GM08714 (cell line): ENCODE data around the gene RBM22.
"Not testable (repeated sequence)": the region's sequence is repeated elsewhere in the genome, so short reads cannot be mapped to it uniquely, and the experiment has no call there.

Experiments
- H3K4me3 ChIP-seq: fragments of 200-500 bp; sonication (Bioruptor generic); 2 replicates; pipeline ENCODE4 v1.5.1; 2014; ENCODE audit warnings: mild to moderate bottlenecking, low read length, inconsistent platforms
- ZNF274 ChIP-seq: IDR thresholded peaks from 2 replicates; pipeline ENCODE4 v1.6.1; 2012; ENCODE audit warnings: mild to moderate bottlenecking, low read depth, low read length

Gene RBM22

DNA sequence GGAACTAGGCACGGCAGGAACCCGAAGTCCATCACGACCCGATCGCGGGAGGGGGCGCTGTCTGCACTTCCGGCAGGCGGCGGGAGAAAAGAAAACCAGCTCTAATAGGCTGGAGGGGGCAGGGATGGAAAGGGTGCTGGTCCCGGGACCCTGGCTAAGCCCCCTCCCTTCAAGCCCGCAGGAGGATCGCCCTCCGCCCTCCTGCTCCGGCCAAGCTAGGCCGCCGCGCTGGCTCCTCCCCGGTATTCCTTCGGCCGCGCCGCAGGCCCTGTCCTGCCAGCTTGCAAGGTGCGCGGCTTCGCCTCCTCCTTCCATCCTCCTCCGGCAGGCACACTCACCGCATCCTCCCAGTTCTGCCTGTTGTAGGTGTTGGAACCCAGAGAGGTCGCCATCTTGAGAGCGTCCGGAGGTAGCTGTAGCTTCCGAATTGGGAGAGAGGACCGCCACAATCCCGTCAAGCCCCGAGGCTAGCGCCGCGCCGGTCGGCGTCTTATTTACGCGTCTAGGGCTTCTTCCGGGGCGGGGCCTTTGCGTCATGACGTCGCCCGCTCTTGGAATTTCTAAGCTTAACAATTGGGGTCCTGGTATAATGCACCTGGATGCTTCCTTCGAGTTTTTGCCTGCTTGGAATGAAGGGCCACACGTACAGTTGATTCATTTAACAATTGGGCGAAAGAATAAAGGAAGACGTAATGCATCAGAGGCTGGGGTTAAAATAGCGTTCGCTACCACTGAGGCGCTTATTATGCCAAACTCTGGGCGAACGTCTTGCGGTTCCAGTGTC, at the start of gene RBM22:
TSS of gene RBM22 (minus strand) at position 469 of the 784 bp plus-strand sequence. CDS start at position 392, 77 bp downstream.
- peak within 1 kb of the TSS; percentile 84 for H3K4me3 ChIP-seq
- no peak for TF ChIP-seq ZNF274

- no peak for TF ChIP-seq ZNF274
- no peak overlapping the region for H3K4me3 ChIP-seq
These were observed 49.6 kb upstream of the RBM22 start for GRCh38 chr5:150750469-150750868.

- not testable (repeated sequence) for H3K4me3 ChIP-seq
These were observed 42.3 kb upstream of the RBM22 start for GRCh38 chr5:150743142-150743488.

- H3K4me3 ChIP-seq, result not testable (repeated sequence)
These were observed 41.7 kb upstream of the RBM22 start for GRCh38 chr5:150742455-150743141.

- H3K4me3 ChIP-seq, result no peak overlapping the region
- no peak for TF ChIP-seq ZNF274
These were observed 40.1 kb upstream of the RBM22 start for GRCh38 chr5:150740992-150741391.

GRCh38 chr5:150738862-150739261, 38.0 kb upstream of the RBM22 start:
- no peak for TF ChIP-seq ZNF274

DNA sequence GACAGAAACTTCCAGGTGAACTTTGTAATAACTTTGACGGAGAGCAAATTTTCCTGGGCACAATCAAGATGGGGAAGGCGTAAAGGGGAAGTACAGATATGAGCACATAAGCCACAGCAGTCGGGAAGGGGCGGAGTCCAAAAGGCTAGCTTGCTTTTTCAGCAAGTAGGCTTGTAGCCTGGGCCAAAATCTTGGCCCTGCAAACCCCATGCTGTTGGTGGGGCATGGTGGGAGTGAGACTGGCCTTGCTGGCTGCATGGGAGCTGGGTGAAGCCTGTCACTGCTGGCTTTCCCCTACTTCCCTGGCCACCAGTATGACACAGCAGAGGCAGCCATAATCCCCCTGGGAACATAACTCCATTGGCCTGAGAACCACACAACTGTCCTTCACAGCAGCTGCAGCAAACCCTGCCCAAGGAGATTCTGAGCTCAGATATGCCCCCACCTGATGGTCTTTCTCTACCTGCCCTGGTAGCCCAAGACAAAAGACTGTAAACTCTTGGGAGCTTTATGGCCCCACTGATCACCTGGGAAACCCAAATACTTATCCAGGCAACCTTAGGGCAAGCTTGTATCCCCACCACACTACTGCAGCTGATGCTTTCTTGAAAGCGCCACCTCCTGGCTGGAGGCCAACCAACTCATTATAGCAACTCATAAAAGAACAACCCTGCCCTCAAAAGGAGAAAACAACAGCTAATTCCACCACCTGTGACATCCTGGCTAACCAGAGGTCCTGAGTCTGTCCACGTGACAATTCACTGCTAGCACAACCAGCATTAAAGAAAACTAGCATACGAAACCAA, 33.9 kb upstream of the RBM22 start:
- H3K4me3 ChIP-seq, result no peak overlapping the region

More at GRCh38 chr5:150738862-150739261, 38.0 kb upstream of the RBM22 start:
- H3K4me3 ChIP-seq, result no peak overlapping the region

GRCh38 chr5:150731669-150732242, 30.9 kb upstream of the RBM22 start:
- TF ChIP-seq ZNF274, result no peak
- H3K4me3 ChIP-seq, result no peak overlapping the region

More for the DNA sequence above, 33.9 kb upstream of the RBM22 start:
- TF ChIP-seq ZNF274, result no peak

- TF ChIP-seq ZNF274, result no peak
These were observed 29.0 kb upstream of the RBM22 start for GRCh38 chr5:150729859-150730258.

DNA sequence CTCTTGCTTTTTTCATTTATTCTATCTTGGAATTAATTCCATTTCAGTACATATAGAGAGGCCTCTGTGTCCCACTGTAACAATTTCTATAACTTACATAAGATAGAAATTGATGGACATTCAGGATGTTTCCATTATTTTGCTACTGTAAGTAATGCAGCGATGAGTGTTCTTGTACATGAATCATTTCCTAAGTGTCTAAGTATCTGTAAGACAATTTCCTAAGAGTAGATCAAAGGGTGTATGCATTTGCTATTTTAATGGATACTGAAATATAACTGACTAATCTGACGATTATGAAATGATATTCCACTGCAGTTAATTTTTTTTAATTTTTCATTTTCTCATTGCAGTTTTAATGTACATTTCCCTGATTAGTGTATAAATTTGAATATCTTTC, 23.0 kb upstream of the RBM22 start:
- no peak for TF ChIP-seq ZNF274
- no peak overlapping the region for H3K4me3 ChIP-seq

More at GRCh38 chr5:150729859-150730258, 29.0 kb upstream of the RBM22 start:
- no peak overlapping the region for H3K4me3 ChIP-seq

- TF ChIP-seq ZNF274, result no peak
- H3K4me3 ChIP-seq, result no peak overlapping the region
These were observed 9.3 kb upstream of the RBM22 start for GRCh38 chr5:150710165-150710564.

- TF ChIP-seq ZNF274, result no peak
- no peak overlapping the region for H3K4me3 ChIP-seq
These were observed 6.0 kb upstream of the RBM22 start for GRCh38 chr5:150706776-150707390.

DNA sequence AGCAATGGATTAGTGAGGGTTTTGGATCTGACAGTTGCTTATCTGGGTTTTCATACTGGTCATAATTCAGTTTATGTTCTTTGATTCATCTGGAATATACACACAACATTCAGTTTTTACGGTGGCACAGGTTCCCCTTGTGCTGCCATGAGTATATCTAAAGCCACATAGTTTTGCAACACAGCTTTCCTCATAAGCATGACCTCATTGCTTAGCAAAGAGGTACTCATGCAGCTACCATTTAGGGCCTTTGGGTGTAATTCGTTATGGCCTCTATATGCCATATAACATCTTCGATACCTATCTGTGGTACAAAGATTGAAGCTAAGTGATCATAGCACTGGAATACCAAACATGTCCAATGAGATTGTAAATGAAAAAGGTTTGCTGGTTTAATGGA, 2.9 kb upstream of the RBM22 start:
- TF ChIP-seq ZNF274, result no peak
- H3K4me3 ChIP-seq, result no peak overlapping the region

DNA sequence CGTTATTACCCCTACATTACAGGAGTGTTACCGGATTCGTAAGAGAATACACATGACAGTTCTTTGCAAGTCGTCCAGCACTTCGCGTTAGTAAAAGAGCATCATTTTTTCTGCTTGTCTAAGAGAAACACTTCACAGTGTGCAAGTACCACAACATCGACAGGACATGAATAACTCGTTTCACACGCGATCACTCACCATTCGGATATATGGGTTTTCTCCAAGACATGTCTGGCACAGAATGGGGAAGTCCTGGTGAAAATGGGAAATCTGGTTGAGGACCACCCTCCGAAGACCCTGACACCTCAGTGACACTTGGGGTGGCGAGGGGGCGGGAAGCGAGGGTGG, 642 bp downstream of the RBM22 start:
- H3K4me3 ChIP-seq, result peak overlapping the region; percentile 84
- TF ChIP-seq ZNF274, result no peak
